BLaER1 (cell line): Measurements from ENCODE around the gene CTNNA2.

ENCODE experiments used
- H3K27ac ChIP-seq: shearing (Covaris generic); formaldehyde crosslinking; 2 replicates; pipeline ENCODE4 v1.8.1; 2022
- H3K27me3 ChIP-seq: shearing (Covaris generic); formaldehyde crosslinking; 2 replicates; pipeline ENCODE4 v1.8.1; 2022
- H3K36me3 ChIP-seq: shearing (Covaris generic); formaldehyde crosslinking; 2 replicates; pipeline ENCODE4 v1.8.1; 2022
- H3K4me1 ChIP-seq: shearing (Covaris generic); formaldehyde crosslinking; 2 replicates; pipeline ENCODE4 v1.8.1; 2022
- H3K4me2 ChIP-seq: shearing (Covaris generic); formaldehyde crosslinking; 2 replicates; pipeline ENCODE4 v1.8.1; 2022
- H3K4me3 ChIP-seq: shearing (Covaris generic); formaldehyde crosslinking; 2 replicates; pipeline ENCODE4 v1.8.1; 2022
- H3K9ac ChIP-seq: shearing (Covaris generic); formaldehyde crosslinking; 2 replicates; pipeline ENCODE4 v1.8.1; 2022
- H3K9me3 ChIP-seq: shearing (Covaris generic); formaldehyde crosslinking; 2 replicates; pipeline ENCODE4 v1.8.1; 2022
- H4K20me1 ChIP-seq: shearing (Covaris generic); formaldehyde crosslinking; 2 replicates; pipeline ENCODE4 v1.8.1; 2022
- Cebpa-rat ChIP-seq: shearing (Covaris generic); IDR thresholded peaks from 2 replicates; pipeline ENCODE4 v1.8.1; 2022

Gene CTNNA2

DNA sequence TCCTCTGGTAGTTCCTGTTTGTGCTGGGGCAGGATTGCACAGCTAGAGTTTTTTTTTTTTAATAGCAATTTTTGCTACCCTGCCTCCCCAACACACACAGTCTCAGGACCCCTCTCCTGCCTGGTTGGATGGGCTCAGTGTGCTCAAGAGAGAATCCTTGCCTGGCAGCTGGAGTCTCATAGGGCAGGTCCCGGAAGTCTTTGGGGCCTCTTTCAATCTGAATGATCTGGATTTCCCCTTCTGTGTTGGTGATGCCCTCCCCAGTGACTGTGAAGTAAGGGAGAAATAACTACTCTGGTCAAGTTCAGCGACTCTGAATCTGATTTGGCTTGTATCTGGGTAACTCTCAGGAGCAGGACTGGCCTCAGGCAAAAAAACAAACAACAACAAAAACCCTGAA is 1012.3 kb downstream of the CTNNA2 start:
- Histone ChIP-seq H3K9ac (no peak overlapping the region), H3K4me1 (no peaks in the 10 kb centered on the region), H3K27me3 (no peaks in the 10 kb centered on the region), H3K36me3 (no peaks in the 10 kb centered on the region), H3K4me3 (no peak overlapping the region), H3K9me3 (no peaks in the 10 kb centered on the region), H4K20me1 (no peaks in the 10 kb centered on the region), H3K4me2 (no peak overlapping the region), H3K27ac (no peak overlapping the region)
- no peak for TF ChIP-seq Cebpa-rat

DNA sequence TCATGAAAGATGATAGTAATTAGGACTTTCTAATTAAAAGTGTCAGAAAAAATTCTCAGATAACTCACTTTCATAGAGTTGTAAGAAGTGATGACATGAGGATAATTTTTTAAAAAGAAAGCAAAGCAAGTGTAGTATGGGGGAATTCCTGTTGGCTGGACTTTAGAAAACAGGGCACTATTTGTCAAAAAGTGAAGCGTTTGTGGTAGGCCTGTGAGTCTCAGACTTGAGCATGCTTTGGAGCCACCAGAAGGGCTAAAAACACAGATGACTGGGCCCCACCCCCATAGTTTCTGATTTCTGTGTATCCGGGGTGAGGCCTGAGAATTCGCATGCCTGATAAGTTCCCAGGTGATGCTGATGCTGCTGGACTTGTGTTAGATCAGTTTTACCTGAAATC is 1014.3 kb downstream of the CTNNA2 start:
- no peaks in the 10 kb centered on the region for H4K20me1 ChIP-seq
- no peaks in the 10 kb centered on the region for H3K9me3 ChIP-seq
- H3K4me1 ChIP-seq = no peaks in the 10 kb centered on the region
- no peaks in the 10 kb centered on the region for H3K27me3 ChIP-seq
- H3K36me3 ChIP-seq = no peaks in the 10 kb centered on the region
- H3K9ac ChIP-seq = no peak overlapping the region
- no peak for TF ChIP-seq Cebpa-rat
- H3K27ac ChIP-seq = no peak overlapping the region
- no peak overlapping the region for H3K4me3 ChIP-seq
- H3K4me2 ChIP-seq = no peak overlapping the region

GRCh38 chr2:80529466-80530165 is 1016.8 kb downstream of the CTNNA2 start:
- Histone ChIP-seq H3K27me3 (no peaks in the 10 kb centered on the region), H3K4me1 (no peaks in the 10 kb centered on the region), H3K36me3 (no peaks in the 10 kb centered on the region), H3K9ac (no peak overlapping the region), H3K4me2 (no peak overlapping the region), H3K27ac (no peak overlapping the region), H4K20me1 (no peaks in the 10 kb centered on the region), H3K4me3 (no peak overlapping the region), H3K9me3 (no peaks in the 10 kb centered on the region)
- TF ChIP-seq Cebpa-rat = no peak

DNA sequence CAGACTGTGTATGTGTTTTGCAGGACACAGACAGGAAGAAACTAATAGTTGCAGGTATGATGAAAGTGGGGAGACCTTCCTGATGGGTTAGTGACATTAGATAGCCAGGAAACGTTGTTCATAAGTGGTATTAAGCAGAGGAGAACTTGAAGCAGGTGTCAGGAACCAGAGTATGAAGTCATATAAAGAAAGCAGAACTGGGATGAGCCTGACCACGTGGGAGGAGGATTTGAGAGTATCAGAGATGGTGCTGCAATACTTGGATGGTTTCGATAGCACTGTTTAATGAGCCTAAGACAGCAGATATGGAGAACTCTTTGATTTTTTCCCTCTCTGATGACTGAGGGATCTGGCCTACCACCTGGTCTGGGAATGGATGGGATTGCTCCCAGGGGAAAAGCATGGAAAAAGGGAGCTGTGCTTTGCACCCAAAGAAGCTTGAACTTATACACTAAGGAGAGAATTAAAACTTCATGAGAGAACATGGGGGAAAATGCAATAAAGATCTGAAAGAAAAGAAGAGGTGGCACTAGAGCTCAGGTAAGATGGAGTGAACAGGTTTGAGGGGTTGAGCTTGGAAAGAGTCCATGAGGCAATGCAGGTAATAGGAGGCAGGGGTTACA is 1017.7 kb downstream of the CTNNA2 start:
- Histone ChIP-seq H3K4me3 (no peak overlapping the region), H3K9ac (no peak overlapping the region)

GRCh38 chr2:80531319-80531718 is 1018.5 kb downstream of the CTNNA2 start:
- Histone ChIP-seq H3K4me2 (no peak overlapping the region), H3K4me1 (no peaks in the 10 kb centered on the region), H3K9ac (no peak overlapping the region), H4K20me1 (no peaks in the 10 kb centered on the region), H3K36me3 (no peaks in the 10 kb centered on the region), H3K4me3 (no peak overlapping the region), H3K27me3 (no peaks in the 10 kb centered on the region), H3K9me3 (no peaks in the 10 kb centered on the region), H3K27ac (no peak overlapping the region)
- no peak for TF ChIP-seq Cebpa-rat

More for the DNA sequence above, 1017.7 kb downstream of the CTNNA2 start:
- Histone ChIP-seq H3K4me1 (no peaks in the 10 kb centered on the region), H3K4me2 (no peak overlapping the region), H3K36me3 (no peaks in the 10 kb centered on the region), H3K9me3 (no peaks in the 10 kb centered on the region), H3K27me3 (no peaks in the 10 kb centered on the region), H3K27ac (no peak overlapping the region), H4K20me1 (no peaks in the 10 kb centered on the region)
- TF ChIP-seq Cebpa-rat = no peak

DNA sequence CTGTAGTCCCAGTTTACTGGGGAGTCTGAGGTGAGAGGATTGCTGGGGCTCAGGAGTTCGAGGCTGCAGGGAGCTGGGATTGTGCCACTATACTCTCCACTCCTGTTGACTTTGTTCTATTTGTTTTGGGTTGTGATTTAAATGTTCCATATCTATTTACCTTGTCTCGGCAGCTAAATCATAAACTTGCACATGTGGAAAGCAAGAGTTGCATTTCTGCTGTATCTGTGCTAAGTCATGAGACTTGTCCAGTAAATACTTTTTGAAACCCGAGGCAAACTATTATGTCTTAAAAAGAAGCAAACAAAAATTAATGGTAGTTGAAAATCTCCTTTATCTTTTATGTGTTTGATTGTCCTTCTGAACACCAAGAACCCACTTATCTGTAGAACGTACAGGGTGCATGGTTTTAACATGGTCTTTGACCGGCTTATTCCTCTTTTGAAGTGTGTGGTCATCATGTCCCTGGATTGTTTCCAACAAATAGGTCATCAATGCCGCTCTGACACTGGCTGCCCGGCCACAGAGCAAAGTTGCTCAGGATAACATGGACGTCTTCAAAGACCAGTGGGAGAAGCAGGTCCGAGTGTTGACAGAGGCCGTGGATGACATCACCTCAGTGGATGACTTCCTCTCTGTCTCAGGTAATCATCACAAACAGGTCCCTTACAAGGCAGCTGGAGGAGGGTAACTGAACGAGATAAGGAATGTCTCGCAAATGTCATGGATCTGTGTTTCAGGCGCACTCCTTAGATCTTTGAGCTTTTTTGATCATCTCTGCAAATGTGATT is 1032.8 kb downstream of the CTNNA2 start:
- H3K4me1 ChIP-seq = no peaks in the 10 kb centered on the region
- H3K36me3 ChIP-seq = no peaks in the 10 kb centered on the region
- H3K4me3 ChIP-seq = no peak overlapping the region
- H3K4me2 ChIP-seq = no peak overlapping the region
- H4K20me1 ChIP-seq = no peaks in the 10 kb centered on the region
- no peaks in the 10 kb centered on the region for H3K27me3 ChIP-seq
- H3K9ac ChIP-seq = no peak overlapping the region
- TF ChIP-seq Cebpa-rat = no peak
- H3K9me3 ChIP-seq = no peaks in the 10 kb centered on the region
- no peak overlapping the region for H3K27ac ChIP-seq

- no peak overlapping the region for H3K27ac ChIP-seq
- H3K27me3 ChIP-seq = no peaks in the 10 kb centered on the region
- H3K4me3 ChIP-seq = no peak overlapping the region
- no peak overlapping the region for H3K4me2 ChIP-seq
- no peaks in the 10 kb centered on the region for H3K36me3 ChIP-seq
- H3K4me1 ChIP-seq = no peaks in the 10 kb centered on the region
- H3K9ac ChIP-seq = no peak overlapping the region
- H4K20me1 ChIP-seq = no peaks in the 10 kb centered on the region
- no peak for TF ChIP-seq Cebpa-rat
- H3K9me3 ChIP-seq = no peaks in the 10 kb centered on the region
Measured at GRCh38 chr2:80546766-80547165, 1033.9 kb downstream of the CTNNA2 start.

DNA sequence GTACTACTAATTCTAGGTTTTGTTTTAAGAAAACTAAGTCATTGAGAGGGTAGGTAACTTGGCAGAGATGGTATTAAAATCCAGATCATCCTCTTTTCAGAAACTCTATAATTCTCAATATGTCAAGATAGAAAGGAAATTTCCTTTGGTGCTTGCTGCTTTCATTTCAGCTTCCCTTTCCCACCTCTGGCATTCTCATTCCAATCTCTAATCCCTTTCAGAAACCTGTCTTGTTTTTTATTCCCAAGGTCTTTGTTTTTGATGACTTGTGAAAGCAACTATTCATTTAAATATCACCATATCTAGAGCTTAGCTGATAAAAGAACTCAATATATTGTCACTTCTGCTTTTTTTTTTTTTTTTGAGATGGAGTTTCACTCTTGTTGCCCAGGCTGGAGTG is 1034.5 kb downstream of the CTNNA2 start:
- no peaks in the 10 kb centered on the region for H3K27me3 ChIP-seq
- H3K4me2 ChIP-seq = no peak overlapping the region
- H3K36me3 ChIP-seq = no peaks in the 10 kb centered on the region
- no peaks in the 10 kb centered on the region for H3K4me1 ChIP-seq
- no peaks in the 10 kb centered on the region for H3K9me3 ChIP-seq
- H4K20me1 ChIP-seq = no peaks in the 10 kb centered on the region
- H3K27ac ChIP-seq = no peak overlapping the region
- no peak overlapping the region for H3K9ac ChIP-seq
- H3K4me3 ChIP-seq = no peak overlapping the region
- no peak for TF ChIP-seq Cebpa-rat

- H3K27me3 ChIP-seq = no peaks in the 10 kb centered on the region
- H3K27ac ChIP-seq = no peak overlapping the region
- H3K9me3 ChIP-seq = no peaks in the 10 kb centered on the region
- no peak for TF ChIP-seq Cebpa-rat
- H3K4me2 ChIP-seq = no peak overlapping the region
- H4K20me1 ChIP-seq = no peaks in the 10 kb centered on the region
- no peak overlapping the region for H3K4me3 ChIP-seq
- H3K4me1 ChIP-seq = no peaks in the 10 kb centered on the region
- no peaks in the 10 kb centered on the region for H3K36me3 ChIP-seq
- H3K9ac ChIP-seq = no peak overlapping the region
Measured at GRCh38 chr2:80548469-80548868, 1035.6 kb downstream of the CTNNA2 start.

GRCh38 chr2:80549901-80550300 is 1037.0 kb downstream of the CTNNA2 start:
- no peak overlapping the region for H3K4me2 ChIP-seq
- H3K4me1 ChIP-seq = no peaks in the 10 kb centered on the region
- TF ChIP-seq Cebpa-rat = no peak
- H3K9me3 ChIP-seq = no peaks in the 10 kb centered on the region
- no peaks in the 10 kb centered on the region for H3K36me3 ChIP-seq
- no peaks in the 10 kb centered on the region for H3K27me3 ChIP-seq
- H4K20me1 ChIP-seq = no peaks in the 10 kb centered on the region
- H3K9ac ChIP-seq = no peak overlapping the region
- no peak overlapping the region for H3K4me3 ChIP-seq
- H3K27ac ChIP-seq = no peak overlapping the region
